ENCODE data around the gene CRAT. TPM values are rescaled to one million over a fixed set of nuclear protein-coding genes. Genes with fewer than 3 reads are reported as not detected.

The CRAT gene
- total and polyA plus RNA-seq, 2 experiments from 2014 or later = 4.6 to 9.9 TPM

DNA sequence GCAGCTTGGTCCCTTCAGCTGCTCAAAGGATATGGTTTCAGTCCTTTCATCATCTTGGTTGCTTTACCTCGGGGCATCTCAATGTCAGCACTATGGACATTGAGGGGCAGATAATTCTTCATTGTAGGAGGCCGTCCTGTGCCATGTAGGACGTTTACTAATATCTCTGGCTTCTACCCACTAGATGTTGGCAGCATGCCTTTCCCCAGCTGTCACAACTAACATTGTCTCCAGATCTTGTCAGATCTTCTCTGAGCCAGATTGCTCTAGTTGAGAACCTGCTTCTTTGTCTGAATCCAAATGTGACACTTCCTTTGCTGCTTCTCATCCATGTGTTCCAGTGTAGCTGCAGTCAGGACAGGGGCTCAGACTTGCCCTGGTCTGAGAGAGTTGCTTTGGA, 10.9 kb upstream of the CRAT start (continued):
- TF ChIP-seq, protein P1, sequence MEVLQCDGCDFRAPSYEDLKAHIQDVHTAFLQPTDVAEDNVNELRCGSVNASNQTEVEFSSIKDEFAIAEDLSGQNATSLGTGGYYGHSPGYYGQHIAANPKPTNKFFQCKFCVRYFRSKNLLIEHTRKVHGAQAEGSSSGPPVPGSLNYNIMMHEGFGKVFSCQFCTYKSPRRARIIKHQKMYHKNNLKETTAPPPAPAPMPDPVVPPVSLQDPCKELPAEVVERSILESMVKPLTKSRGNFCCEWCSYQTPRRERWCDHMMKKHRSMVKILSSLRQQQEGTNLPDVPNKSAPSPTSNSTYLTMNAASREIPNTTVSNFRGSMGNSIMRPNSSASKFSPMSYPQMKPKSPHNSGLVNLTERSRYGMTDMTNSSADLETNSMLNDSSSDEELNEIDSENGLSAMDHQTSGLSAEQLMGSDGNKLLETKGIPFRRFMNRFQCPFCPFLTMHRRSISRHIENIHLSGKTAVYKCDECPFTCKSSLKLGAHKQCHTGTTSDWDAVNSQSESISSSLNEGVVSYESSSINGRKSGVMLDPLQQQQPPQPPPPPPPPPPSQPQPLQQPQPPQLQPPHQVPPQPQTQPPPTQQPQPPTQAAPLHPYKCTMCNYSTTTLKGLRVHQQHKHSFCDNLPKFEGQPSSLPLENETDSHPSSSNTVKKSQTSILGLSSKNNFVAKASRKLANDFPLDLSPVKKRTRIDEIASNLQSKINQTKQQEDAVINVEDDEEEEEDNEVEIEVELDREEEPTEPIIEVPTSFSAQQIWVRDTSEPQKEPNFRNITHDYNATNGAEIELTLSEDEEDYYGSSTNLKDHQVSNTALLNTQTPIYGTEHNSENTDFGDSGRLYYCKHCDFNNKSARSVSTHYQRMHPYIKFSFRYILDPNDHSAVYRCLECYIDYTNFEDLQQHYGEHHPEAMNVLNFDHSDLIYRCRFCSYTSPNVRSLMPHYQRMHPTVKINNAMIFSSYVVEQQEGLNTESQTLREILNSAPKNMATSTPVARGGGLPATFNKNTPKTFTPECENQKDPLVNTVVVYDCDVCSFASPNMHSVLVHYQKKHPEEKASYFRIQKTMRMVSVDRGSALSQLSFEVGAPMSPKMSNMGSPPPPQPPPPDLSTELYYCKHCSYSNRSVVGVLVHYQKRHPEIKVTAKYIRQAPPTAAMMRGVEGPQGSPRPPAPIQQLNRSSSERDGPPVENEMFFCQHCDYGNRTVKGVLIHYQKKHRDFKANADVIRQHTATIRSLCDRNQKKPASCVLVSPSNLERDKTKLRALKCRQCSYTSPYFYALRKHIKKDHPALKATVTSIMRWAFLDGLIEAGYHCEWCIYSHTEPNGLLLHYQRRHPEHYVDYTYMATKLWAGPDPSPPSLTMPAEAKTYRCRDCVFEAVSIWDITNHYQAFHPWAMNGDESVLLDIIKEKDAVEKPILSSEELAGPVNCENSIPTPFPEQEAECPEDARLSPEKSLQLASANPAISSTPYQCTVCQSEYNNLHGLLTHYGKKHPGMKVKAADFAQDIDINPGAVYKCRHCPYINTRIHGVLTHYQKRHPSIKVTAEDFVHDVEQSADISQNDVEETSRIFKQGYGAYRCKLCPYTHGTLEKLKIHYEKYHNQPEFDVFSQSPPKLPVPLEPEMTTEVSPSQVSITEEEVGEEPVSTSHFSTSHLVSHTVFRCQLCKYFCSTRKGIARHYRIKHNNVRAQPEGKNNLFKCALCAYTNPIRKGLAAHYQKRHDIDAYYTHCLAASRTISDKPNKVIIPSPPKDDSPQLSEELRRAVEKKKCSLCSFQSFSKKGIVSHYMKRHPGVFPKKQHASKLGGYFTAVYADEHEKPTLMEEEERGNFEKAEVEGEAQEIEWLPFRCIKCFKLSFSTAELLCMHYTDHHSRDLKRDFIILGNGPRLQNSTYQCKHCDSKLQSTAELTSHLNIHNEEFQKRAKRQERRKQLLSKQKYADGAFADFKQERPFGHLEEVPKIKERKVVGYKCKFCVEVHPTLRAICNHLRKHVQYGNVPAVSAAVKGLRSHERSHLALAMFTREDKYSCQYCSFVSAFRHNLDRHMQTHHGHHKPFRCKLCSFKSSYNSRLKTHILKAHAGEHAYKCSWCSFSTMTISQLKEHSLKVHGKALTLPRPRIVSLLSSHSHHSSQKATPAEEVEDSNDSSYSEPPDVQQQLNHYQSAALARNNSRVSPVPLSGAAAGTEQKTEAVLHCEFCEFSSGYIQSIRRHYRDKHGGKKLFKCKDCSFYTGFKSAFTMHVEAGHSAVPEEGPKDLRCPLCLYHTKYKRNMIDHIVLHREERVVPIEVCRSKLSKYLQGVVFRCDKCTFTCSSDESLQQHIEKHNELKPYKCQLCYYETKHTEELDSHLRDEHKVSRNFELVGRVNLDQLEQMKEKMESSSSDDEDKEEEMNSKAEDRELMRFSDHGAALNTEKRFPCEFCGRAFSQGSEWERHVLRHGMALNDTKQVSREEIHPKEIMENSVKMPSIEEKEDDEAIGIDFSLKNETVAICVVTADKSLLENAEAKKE (CRISPR knock-in tag; IDR thresholded peaks at IDR 0.05) = no peak
- TF ChIP-seq STAT1 (IDR thresholded peaks at IDR 0.05; ENCODE audit: unreplicated experiment) (no peak), EZH2phosphoT487 (IDR thresholded peaks at IDR 0.05; ENCODE audit: unreplicated experiment) (no peak)

DNA sequence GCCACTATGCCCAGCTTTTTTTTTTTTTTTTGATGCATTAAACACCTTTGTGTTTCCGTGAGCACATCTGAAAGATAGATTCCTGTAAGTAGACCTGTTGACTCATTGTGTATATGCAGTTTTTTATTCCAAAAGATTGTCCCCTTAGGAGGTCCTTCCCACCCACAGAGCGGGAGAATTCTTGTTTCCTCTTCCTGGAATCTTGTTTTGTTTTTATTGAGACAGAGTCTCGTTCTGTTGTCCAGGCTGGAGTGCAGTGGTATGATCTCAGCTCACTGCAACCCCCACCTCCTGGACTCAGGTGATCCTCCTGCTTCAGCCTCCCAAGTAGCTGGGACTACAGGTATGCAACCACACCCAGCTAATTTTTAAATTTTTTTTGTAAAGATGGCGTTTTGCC, 8.2 kb upstream of the CRAT start:
- H2AFZ ChIP-seq = no peak overlapping the region
- Mint-ChIP-seq H3K4me1 (no peaks in the 10 kb centered on the region; the same call in 2 of the 3 replicates), H3K27me3 (ENCODE audit: insufficient read depth, low read depth, poor library complexity) (peaks cover 5% of the 10 kb centered on the region), H3K27ac (no peak overlapping the region), H3K36me3 (ENCODE audit: low read depth) (peaks cover 47% of the 10 kb centered on the region), H3K4me3 (no peak overlapping the region), H3K9me3 (no peaks in the 10 kb centered on the region)
- no peak overlapping the region for H3K4me2 ChIP-seq
- H3K4me3 ChIP-seq = no peak overlapping the region
- ATAC-seq (no peak), DNase-seq (ENCODE audit: low spot score) (no peak)
- H3K27me3 ChIP-seq (ENCODE audit: insufficient read depth) = no peaks in the 10 kb centered on the region
- H3F3A ChIP-seq (replicated peaks; ENCODE audit: low read depth) = no peaks in the 10 kb centered on the region
- no peak overlapping the region for H3K27ac ChIP-seq (ENCODE audit: low read depth)
- peaks cover 22% of the 10 kb centered on the region for H4K20me1 ChIP-seq (replicated peaks; ENCODE audit: insufficient read depth)
- peaks cover 69% of the 10 kb centered on the region for H3K79me2 ChIP-seq (replicated peaks; ENCODE audit: insufficient read depth)
- peaks cover 6% of the 10 kb centered on the region for H3K36me3 ChIP-seq (ENCODE audit: insufficient read depth)
- no peaks in the 10 kb centered on the region for H3K9me2 ChIP-seq (ENCODE audit: insufficient read depth)
- no peaks in the 10 kb centered on the region for H3K4me1 ChIP-seq (ENCODE audit: insufficient read depth)
- TF ChIP-seq POLR2AphosphoS5 (IDR thresholded peaks at IDR 0.05; ENCODE audit: low read depth) (no peak), EZH2 (IDR thresholded peaks at IDR 0.05; ENCODE audit: low read depth, unreplicated experiment) (no peak)
- TF ChIP-seq, protein P1 (CRISPR knock-in tag; IDR thresholded peaks at IDR 0.05) = no peak
- TF ChIP-seq, protein P2, sequence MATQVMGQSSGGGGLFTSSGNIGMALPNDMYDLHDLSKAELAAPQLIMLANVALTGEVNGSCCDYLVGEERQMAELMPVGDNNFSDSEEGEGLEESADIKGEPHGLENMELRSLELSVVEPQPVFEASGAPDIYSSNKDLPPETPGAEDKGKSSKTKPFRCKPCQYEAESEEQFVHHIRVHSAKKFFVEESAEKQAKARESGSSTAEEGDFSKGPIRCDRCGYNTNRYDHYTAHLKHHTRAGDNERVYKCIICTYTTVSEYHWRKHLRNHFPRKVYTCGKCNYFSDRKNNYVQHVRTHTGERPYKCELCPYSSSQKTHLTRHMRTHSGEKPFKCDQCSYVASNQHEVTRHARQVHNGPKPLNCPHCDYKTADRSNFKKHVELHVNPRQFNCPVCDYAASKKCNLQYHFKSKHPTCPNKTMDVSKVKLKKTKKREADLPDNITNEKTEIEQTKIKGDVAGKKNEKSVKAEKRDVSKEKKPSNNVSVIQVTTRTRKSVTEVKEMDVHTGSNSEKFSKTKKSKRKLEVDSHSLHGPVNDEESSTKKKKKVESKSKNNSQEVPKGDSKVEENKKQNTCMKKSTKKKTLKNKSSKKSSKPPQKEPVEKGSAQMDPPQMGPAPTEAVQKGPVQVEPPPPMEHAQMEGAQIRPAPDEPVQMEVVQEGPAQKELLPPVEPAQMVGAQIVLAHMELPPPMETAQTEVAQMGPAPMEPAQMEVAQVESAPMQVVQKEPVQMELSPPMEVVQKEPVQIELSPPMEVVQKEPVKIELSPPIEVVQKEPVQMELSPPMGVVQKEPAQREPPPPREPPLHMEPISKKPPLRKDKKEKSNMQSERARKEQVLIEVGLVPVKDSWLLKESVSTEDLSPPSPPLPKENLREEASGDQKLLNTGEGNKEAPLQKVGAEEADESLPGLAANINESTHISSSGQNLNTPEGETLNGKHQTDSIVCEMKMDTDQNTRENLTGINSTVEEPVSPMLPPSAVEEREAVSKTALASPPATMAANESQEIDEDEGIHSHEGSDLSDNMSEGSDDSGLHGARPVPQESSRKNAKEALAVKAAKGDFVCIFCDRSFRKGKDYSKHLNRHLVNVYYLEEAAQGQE (IDR thresholded peaks at IDR 0.05; ENCODE audit: unreplicated experiment) = no peak

Measured in GM23338 (cell line).